Measurements from ENCODE around the gene C20orf202.

Gene C20orf202

GRCh38 chr20:1173698-1174097, 29.6 kb upstream of the C20orf202 start:
- no peak overlapping the region for H3K27ac ChIP-seq
- TF ChIP-seq ZFX (IDR thresholded peaks at IDR 0.05) (no peak), CTCF (conservative IDR thresholded peaks at IDR 0.05) (no peak)

- TF ChIP-seq ZFX (IDR thresholded peaks at IDR 0.05) (no peak), CTCF (conservative IDR thresholded peaks at IDR 0.05) (no peak)
- no peak overlapping the region for H3K27ac ChIP-seq
These were observed 28.5 kb upstream of the C20orf202 start for GRCh38 chr20:1174787-1175186.

GRCh38 chr20:1177680-1178079, 25.6 kb upstream of the C20orf202 start:
- H3K27ac ChIP-seq = no peak overlapping the region
- TF ChIP-seq CTCF (conservative IDR thresholded peaks at IDR 0.05) = no peak
- no peak for TF ChIP-seq ZFX (IDR thresholded peaks at IDR 0.05)

- TF ChIP-seq CTCF (conservative IDR thresholded peaks at IDR 0.05) (no peak), ZFX (IDR thresholded peaks at IDR 0.05) (no peak)
- H3K27ac ChIP-seq = no peak overlapping the region
These were observed 25.2 kb upstream of the C20orf202 start for GRCh38 chr20:1178103-1178502.

GRCh38 chr20:1178623-1179022, 24.6 kb upstream of the C20orf202 start:
- TF ChIP-seq CTCF (conservative IDR thresholded peaks at IDR 0.05) (no peak), ZFX (IDR thresholded peaks at IDR 0.05) (no peak)
- no peak overlapping the region for H3K27ac ChIP-seq

- H3K27ac ChIP-seq = no peak overlapping the region
- TF ChIP-seq CTCF (conservative IDR thresholded peaks at IDR 0.05) (no peak), ZFX (IDR thresholded peaks at IDR 0.05) (no peak)
These were observed 22.3 kb upstream of the C20orf202 start for GRCh38 chr20:1180949-1181348.

GRCh38 chr20:1182106-1182505, 21.1 kb upstream of the C20orf202 start:
- H3K27ac ChIP-seq = no peak overlapping the region
- no peak for TF ChIP-seq ZFX (IDR thresholded peaks at IDR 0.05)
- TF ChIP-seq CTCF (conservative IDR thresholded peaks at IDR 0.05) = no peak
